ENCODE measurements around the gene DUSP8. TPM values are rescaled to one million over a fixed set of nuclear protein-coding genes. Genes with fewer than 3 reads are reported as not detected.

Gene DUSP8
- polyA plus RNA-seq, 2 of the 4 experiments (the other 2 are of a cell fraction) = 0.72 to 2.6 TPM

DNA sequence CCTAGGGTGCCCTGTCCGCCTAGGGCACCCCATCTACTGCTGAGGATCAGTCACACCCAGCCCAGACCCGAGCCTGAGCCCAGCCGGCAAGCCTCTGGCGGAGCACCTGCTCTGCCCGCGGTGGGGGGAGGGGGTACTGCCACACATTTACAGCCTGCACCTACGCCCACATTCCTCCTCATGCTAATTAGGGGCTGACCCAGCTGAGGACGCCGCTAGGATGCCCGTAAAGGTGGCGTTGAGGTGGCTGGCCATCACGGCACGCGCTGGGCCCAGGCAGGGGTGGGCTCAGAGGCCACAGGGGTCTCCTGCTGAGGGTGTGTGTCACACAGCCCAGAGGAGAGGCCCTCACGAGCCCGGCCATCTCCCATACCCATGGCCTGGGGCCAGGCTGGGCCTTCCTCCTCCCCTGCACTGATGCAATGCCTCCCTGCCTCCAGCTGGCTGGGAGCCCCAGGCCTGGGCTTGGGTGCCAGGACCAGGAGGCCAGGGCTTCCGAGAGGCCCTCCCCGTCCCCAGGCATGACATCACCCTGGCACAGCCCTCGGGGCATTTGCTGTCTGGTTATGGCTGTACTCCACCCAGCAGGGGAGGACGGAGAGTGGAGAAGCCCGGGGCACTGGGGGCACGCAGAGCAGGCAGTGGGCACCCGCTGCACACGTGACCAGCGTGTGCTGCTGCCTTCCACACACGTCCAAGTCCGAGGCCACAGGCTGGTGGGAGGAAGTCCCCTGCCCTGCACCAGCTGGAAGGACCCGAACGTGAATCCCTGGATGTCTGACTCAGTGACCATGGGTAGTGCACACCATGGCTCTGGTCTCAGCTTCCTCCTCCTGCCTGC, 12.7 kb downstream of the DUSP8 start:
- Histone ChIP-seq H3K4me1 (peaks cover 57% of the 10 kb centered on the region), H3K27ac (peak overlapping the region; percentile 86 to 90), H3K4me2 (peak overlapping the region; percentile 87), H3K4me3 (peak overlapping the region; percentile 21; the same call in 2 of the 3 replicates), H3K9me3 (no peaks in the 10 kb centered on the region)
- peak; percentile 41 to 45 for ATAC-seq
- TF ChIP-seq FOSL2 (IDR thresholded peaks at IDR 0.05) (no peak), FOSL2 (CRISPR knock-in tag; IDR thresholded peaks at IDR 0.05) (peak; percentile 11), JUNB (IDR thresholded peaks at IDR 0.05) (0 out of 2 replicates have a peak, but pooled peaks have one; percentile 19), EP300 (IDR thresholded peaks at IDR 0.05) (peak in 1 of 2 experiments; percentile 31; a peak in 2 of 5 replicates), CEBPB (IDR thresholded peaks at IDR 0.05) (0 out of 4 replicates have a peak, but pooled peaks of 1 of the 2 experiments have one; percentile 15), JUN (IDR thresholded peaks at IDR 0.05) (peak; percentile 38 to 41; a peak in 1 of 5 replicates), ZSCAN20 (CRISPR knock-in tag; IDR thresholded peaks at IDR 0.05) (no peak), RARB (CRISPR knock-in tag; IDR thresholded peaks at IDR 0.05) (no peak)
- ChIA-PET POLR2A (interaction anchor here (1.0 to 1.7 kb wide), 3 partner anchors 11 to 13 kb away, joined by 3 to 4 read pairs (median 3); partner anchors contain the start of gene DUSP8), CTCF (interaction anchor here (1.0 to 26.3 kb wide), 8 partner anchors 9 to 597 kb away, joined by 3 to 719 read pairs (median 8); no protein-coding TSS in a partner anchor)
- peak; percentile 65 to 74 for DNase-seq (ENCODE audit: low read depth in 1 of 2, low spot score in 1 of 2)
- no peak for FAIRE-seq
- 30% methylated on average over 13 of the region's 29 CpGs for WGBS (ENCODE audit: missing lambda C conversion rate)

DNA sequence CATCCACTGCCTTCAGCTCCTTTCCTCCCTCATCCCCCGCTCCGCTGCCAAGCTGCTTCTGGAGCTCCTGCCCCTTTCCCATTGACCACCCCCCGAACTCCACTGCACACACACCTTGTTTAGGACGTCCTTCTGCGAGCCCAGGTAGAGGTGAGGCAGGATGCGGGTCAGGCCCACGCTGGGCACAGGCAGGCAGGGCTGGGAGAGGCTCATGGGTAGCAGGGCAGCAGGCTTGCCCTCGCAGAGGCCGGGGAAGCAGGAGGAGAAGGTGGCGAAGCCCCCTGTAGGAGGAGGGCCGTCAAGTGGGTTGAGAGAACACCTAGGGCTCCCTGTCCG, 13.3 kb downstream of the DUSP8 start:
- FAIRE-seq (no peak), DNase-seq (ENCODE audit: low read depth in 1 of 2, low spot score in 1 of 2) (no peak), ATAC-seq (peak in 1 of 2 experiments; percentile 1; a peak in 1 of 6 replicates)
- Histone ChIP-seq H3K27ac (peak overlapping the region; percentile 86 to 90), H3K4me1 (peaks cover 59% of the 10 kb centered on the region), H3K4me2 (peak overlapping the region; percentile 87), H3K9me3 (no peaks in the 10 kb centered on the region), H3K4me3 (peak overlapping the region; percentile 21; the same call in 2 of the 3 replicates)
- no peak for TF ChIP-seq JUN (IDR thresholded peaks at IDR 0.05)
- TF ChIP-seq KDM5A (IDR thresholded peaks at IDR 0.05) = no peak
- 87% methylated on average over 10 of the region's 12 CpGs for WGBS (ENCODE audit: missing lambda C conversion rate)
- CTCF ChIA-PET = interaction anchor here (1.0 to 26.3 kb wide), 7 partner anchors 10 to 598 kb away, joined by 3 to 719 read pairs (median 11); no protein-coding TSS in a partner anchor
- POLR2A ChIA-PET = interaction anchor here (1.0 to 1.3 kb wide), 2 partner anchors 12 to 13 kb away, joined by 3 to 4 read pairs; partner anchors contain the start of gene DUSP8

DNA sequence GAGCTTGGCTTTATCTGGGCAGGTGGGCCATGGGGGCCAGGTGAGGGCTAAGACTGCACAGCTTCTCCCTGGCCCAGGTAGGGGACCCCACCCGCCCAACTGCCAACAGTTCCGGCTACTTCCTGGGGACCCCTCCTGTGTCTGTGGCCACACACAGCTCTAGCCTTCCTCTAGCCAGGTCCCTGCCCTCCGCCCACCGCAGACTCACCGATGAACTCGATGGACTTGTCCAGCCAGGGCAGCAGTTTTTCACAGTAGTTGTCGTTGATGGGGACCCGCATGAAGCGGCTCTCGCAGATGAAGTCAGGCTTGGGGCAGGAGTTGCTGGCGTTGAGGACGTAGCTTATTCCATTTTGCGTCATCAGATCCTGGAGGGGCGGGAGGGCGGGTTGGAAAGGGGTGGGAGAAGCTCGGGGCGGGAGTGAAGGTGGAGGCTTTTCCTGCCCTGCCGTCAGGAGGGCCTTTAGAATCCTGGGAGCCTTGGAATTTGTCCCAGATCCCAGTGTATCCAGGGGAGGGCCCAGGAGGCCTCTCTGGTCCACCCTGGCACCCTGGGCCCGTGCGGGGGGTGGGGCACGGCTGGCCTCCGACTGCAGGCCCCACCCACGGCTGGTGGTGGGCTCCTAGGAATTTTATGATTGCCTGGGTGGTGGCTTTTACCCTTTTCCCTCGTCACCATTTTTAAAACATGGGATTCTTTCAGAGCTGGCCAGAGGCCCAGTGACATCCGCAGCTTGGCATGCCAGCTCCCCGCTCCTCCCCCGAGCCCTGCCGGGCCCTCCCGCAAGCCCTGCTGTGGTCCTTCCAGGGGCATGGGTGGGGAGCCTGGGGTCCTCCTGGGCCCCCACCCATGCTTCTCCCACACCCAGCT, 13.9 kb downstream of the DUSP8 start:
- peak; percentile 23 to 57; a peak in 3 of 6 replicates for ATAC-seq
- DNase-seq (ENCODE audit: low read depth in 1 of 2, low spot score in 1 of 2) = peak; percentile 53 to 71
- H3K9me3 ChIP-seq = no peaks in the 10 kb centered on the region
- 49% methylated on average over 19 of the region's 29 CpGs for WGBS (ENCODE audit: missing lambda C conversion rate)
- H3K4me1 ChIP-seq = peaks cover 59% of the 10 kb centered on the region
- FAIRE-seq = no peak
- TF ChIP-seq ZC3H11A (IDR thresholded peaks at IDR 0.05) (no peak), NR3C1 (IDR thresholded peaks at IDR 0.05) (no peak), CBX8 (IDR thresholded peaks at IDR 0.05) (no peak), MYC (IDR thresholded peaks at IDR 0.05; ENCODE audit: borderline replicate concordance, low read length) (no peak), FOXS1 (CRISPR knock-in tag; IDR thresholded peaks at IDR 0.05) (no peak), HEYL (CRISPR knock-in tag; IDR thresholded peaks at IDR 0.05) (no peak), ZFP36 (IDR thresholded peaks at IDR 0.05; ENCODE audit: borderline replicate concordance, partially characterized antibody) (no peak), NFE2L2 (conservative IDR thresholded peaks at IDR 0.05; ENCODE audit: low read length) (no peak), BHLHE40 (IDR thresholded peaks at IDR 0.05; ENCODE audit: low read depth, low read length) (no peak)
- TF ChIP-seq, protein P1, sequence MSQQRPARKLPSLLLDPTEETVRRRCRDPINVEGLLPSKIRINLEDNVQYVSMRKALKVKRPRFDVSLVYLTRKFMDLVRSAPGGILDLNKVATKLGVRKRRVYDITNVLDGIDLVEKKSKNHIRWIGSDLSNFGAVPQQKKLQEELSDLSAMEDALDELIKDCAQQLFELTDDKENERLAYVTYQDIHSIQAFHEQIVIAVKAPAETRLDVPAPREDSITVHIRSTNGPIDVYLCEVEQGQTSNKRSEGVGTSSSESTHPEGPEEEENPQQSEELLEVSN (IDR thresholded peaks at IDR 0.05; ENCODE audit: borderline replicate concordance, low read depth) = no peak
- TF ChIP-seq, protein P2, sequence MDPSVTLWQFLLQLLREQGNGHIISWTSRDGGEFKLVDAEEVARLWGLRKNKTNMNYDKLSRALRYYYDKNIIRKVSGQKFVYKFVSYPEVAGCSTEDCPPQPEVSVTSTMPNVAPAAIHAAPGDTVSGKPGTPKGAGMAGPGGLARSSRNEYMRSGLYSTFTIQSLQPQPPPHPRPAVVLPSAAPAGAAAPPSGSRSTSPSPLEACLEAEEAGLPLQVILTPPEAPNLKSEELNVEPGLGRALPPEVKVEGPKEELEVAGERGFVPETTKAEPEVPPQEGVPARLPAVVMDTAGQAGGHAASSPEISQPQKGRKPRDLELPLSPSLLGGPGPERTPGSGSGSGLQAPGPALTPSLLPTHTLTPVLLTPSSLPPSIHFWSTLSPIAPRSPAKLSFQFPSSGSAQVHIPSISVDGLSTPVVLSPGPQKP (IDR thresholded peaks at IDR 0.05; ENCODE audit: low read depth, low read length) = no peak
- TF ChIP-seq, protein P3, sequence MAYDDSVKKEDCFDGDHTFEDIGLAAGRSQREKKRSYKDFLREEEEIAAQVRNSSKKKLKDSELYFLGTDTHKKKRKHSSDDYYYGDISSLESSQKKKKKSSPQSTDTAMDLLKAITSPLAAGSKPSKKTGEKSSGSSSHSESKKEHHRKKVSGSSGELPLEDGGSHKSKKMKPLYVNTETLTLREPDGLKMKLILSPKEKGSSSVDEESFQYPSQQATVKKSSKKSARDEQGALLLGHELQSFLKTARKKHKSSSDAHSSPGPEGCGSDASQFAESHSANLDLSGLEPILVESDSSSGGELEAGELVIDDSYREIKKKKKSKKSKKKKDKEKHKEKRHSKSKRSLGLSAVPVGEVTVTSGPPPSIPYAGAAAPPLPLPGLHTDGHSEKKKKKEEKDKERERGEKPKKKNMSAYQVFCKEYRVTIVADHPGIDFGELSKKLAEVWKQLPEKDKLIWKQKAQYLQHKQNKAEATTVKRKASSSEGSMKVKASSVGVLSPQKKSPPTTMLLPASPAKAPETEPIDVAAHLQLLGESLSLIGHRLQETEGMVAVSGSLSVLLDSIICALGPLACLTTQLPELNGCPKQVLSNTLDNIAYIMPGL (CRISPR knock-in tag; IDR thresholded peaks at IDR 0.05; ENCODE audit: borderline replicate concordance) = no peak
- TF ChIP-seq, protein P4, sequence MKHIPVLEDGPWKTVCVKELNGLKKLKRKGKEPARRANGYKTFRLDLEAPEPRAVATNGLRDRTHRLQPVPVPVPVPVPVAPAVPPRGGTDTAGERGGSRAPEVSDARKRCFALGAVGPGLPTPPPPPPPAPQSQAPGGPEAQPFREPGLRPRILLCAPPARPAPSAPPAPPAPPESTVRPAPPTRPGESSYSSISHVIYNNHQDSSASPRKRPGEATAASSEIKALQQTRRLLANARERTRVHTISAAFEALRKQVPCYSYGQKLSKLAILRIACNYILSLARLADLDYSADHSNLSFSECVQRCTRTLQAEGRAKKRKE (CRISPR knock-in tag; IDR thresholded peaks at IDR 0.05; ENCODE audit: low read depth) = no peak
- H3K4me2 ChIP-seq = peak overlapping the region; percentile 87
- POLR2A ChIA-PET = interaction anchor here (1.1 to 1.3 kb wide), 2 partner anchors 10 to 11 kb away, joined by 3 to 4 read pairs; no protein-coding TSS in a partner anchor
- peak overlapping the region; percentile 21; the same call in 2 of the 3 replicates for H3K4me3 ChIP-seq
- CTCF ChIA-PET = interaction anchor here (0.8 to 26.3 kb wide), 8 partner anchors 11 to 598 kb away, joined by 3 to 719 read pairs (median 8); no protein-coding TSS in a partner anchor
- peak overlapping the region; percentile 86 to 90 for H3K27ac ChIP-seq

Data from A549 (cell line).